ENCODE measurements around the gene CMPK1.

DNA sequence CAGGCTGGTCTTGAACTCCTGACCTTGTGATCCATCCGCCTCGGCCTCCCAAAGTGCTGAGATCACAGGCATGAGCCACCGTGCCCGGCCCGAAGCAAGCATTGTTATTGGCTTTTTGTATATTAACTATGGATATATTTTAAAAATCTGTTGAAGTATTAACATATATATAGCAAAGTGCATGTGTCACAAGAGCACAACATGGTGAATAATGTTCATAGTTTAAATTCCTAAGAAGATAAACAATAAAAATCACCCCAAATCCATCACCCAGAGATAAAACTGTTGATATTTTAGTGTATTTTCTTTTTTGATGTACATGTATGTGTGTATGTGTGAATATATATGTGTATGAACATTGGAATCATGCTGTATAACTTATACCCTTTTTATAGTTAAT is 73.4 kb downstream of the CMPK1 start:
- TF ChIP-seq CTCF (optimal IDR thresholded peaks at IDR 0.05 in 1 of 3, IDR thresholded peaks at IDR 0.05 in 1 of 3, conservative IDR thresholded peaks at IDR 0.05 in 1 of 3; ENCODE audit: extremely low read depth in 1 of 3, insufficient read depth in 2 of 3, low read length in 3 of 3), result no peak
- no peak for TF ChIP-seq EZH2 (IDR thresholded peaks at IDR 0.05; ENCODE audit: low read length)
